Raji (cell line): ENCODE data around the gene PIP4K2B.

Experiments
- POLR2A ChIP-seq: IDR thresholded peaks from 2 replicates; pipeline ENCODE4 v1.6.1; 2011; ENCODE audit warnings: low read depth, low read length, control low read depth; ENCODE audit not compliant: insufficient read depth

The PIP4K2B gene

DNA sequence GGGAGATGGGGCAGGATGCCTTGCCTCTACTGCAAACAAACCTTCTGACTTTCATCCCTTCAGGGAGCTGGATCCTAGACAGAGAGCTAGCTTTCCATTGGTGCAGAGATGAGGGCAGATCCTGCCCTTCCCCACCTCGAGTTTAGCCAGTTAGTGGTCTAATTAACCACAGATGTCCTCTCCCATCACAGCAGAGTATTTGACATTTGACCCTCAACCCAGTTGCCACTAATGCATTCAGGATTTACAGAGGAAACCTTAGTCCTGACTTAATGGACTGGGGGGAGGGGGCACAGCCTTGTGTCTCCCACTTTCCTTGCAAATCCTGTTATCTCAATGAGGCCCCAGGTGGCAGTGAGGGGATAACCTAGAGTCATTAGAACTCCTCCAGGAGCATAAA, 10.2 kb downstream of the PIP4K2B start:
- TF ChIP-seq POLR2A, result no peak

DNA sequence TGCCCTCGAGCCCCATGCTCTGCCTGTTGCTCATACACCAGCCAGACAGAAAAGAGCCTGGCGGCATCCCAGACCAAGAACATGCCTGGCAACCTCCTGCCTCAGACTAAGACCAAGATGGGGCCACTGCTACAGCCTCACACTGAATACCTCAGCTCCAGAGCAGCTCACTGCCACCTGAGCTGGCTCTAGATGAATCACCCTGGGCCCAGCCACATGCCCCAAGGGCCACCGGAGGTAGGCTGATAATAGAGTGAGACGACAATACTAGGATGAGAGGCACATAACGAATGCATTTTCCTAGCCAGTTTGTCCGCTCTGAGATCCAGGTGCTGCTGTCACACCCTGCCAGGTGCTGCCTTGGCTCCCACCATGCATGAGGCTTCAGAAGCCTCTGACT, 13.0 kb downstream of the PIP4K2B start:
- TF ChIP-seq POLR2A, result no peak

DNA sequence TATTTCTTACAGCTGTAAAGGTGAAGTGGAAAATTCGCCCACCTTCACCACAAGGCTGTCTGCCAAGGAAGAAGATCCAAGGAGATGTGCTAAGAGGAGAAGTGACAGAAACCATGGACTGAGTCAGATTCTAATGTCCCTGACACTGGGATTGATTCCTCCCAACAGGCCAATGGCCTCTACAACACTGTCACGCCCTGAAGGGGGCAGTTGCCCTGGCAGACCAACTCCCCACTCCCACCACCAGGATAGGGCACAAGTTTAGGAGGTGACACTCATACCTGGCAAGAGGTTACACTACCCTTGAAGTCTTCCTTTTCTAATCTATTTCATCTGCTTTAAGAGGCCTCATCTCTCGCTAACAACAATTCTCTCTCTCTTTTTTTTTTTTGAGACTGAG, 16.1 kb downstream of the PIP4K2B start:
- no peak for TF ChIP-seq POLR2A

DNA sequence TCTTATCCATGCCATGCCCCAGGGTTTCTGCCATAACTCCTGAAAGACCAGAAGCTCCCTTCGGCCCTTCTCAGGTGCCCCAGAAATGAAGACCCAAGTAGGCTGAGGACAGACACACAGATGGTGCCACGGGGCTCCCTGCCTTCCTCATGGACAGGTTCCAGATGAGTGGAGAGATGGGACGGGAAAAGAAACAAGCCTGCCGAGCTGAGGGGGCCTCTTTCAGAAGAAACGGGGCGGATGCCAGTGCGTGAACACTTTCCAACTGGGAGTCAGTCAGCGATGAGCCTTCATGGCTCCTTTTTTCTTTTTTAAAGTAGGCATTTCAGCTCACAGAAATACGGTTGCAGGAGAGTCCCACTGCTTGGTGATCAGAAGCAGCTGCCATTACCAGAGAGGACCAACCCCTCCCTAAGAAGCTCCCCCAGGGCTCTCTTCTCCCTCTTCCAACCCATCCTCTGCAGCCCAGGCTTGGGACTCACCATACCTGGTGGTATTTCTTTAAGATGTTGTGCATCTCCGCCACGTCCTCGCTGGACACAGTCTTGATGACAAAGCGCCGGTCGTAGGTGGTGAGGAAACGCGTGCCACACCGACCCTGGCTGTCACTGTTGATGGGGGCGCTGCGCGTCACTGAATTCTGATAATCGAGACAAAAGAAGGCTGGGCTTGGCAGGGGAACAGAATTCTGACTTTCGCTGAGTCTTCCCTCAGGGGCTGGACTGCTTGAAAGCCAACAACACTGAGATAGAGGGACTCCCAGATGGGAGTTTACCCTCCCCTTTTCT, 19.2 kb downstream of the PIP4K2B start:
- no peak for TF ChIP-seq POLR2A

DNA sequence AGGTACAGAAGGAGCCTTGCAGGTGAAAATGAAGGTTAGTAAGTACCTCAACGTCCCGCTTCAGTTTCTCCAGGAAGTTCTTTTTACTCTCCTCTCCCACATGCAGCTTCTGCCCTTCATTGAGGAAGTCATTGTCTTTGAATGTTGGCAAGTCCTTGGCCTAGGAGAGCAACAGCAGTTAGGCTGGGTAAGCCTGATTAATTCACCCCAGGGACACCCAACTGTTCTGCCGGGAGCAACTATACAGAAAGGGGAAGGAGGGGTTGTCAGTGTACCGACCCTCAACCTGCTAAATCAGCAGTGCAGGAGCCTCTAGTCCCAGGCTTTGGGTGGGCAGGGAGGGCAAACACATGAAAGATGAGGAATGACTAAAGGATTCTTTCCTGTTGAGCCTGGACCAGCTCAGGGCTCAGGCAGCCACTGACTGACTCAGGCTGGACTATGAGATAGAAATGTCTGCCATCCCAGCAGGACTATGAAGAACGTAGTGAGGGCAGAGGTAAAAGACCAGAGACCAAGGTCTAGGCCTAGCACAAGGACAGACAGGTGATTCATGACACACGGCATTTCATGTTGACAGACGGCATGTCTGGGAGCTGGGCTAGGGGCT, 21.6 kb downstream of the PIP4K2B start:
- no peak for TF ChIP-seq POLR2A

DNA sequence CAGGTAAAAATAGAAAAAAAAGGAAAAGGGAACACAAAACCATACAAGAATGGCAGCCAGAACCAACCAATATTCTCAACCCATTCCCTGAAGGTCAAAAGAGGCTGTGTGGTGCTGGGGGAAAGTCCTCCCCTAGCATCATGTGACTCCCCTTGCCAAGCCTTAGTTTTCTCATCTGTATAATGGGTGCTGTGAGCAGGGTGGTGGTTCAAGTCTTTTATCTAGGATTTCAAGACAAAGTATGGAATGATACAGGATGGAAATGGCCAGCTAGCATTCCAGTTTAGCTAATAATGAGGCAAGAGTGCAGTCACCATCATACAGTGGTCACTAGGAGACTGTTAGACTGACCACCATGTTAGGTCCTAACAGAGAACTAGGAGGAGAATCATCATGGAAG, 26.1 kb downstream of the PIP4K2B start:
- no peak for TF ChIP-seq POLR2A

DNA sequence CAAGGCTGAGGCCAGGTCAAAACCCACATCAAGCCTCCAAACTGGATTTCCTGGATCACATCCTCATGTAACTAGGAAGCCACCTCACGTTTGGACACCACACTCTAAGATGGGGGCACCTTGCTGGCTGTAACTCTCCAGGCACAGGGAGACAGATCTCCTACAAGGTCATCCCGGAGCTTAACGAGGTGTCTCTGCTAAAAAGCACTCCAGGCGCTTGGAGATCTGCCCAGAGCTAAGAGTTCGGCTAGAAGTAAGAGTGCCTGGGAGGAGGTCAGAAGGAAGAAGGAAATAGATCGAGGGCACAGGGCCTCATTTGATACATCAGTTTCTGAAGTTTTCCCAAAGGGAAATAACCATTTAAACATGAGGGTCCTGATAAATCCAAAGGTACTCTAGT, 30.9 kb downstream of the PIP4K2B start:
- no peak for TF ChIP-seq POLR2A

DNA sequence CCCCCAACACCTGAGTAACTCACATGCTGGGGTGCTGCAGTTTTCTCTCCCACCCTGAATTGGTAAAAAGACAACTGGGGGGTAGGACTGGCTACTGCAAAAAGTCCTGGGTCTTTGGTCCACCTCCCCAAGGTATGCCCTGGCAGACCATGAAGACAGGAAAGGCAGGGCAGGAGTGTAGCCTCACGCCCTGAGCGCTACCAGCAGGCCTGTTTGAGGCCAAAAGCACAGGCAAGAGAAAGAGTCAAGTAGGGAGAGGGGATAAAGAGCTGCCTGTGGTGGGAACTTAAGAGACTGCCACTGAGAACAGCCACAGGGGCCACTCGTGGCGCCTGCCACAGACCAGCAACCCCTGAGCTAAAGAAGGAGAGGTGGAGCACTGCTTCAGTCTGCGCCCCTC, 33.0 kb downstream of the PIP4K2B start:
- TF ChIP-seq POLR2A, result no peak

DNA sequence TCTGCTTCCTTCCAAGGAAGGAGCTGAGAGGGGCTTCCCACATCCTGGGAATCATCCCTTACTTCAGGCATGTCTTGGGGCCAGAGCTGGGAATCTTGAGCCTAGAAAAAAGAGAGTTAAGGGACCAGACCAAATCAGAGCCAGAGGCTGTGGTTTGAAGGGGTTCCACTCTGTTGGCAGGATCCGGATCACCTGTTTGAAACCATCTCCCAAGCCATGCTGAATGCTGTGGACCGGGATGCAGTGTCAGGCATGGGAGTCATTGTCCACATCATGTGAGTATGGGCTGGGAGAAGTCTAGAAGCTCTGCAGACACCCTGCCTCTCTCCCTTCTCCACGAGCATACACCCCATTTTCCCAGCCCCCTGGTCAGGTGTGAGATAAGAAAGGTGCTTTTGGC, 37.1 kb downstream of the PIP4K2B start:
- no peak for TF ChIP-seq POLR2A

DNA sequence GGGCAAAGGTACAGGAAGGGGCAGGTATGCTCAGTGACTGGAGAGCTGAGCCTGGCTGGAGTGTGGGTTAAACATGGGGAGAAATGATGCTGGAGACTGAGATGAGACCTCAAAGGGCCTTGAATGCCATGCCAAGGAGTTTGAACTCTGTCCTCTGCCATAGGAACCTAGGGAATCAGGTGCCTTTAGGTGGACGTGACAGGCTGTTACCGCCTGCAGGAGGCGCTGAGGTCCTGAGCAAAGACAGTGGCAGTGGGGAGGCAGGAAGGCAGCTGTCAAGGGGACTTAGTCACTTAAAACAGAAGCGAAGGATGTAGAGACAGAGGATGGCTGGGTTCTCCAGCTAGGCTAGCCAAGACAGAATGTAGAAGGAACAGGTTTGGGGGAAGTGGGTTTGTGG, 37.7 kb downstream of the PIP4K2B start:
- no peak for TF ChIP-seq POLR2A

DNA sequence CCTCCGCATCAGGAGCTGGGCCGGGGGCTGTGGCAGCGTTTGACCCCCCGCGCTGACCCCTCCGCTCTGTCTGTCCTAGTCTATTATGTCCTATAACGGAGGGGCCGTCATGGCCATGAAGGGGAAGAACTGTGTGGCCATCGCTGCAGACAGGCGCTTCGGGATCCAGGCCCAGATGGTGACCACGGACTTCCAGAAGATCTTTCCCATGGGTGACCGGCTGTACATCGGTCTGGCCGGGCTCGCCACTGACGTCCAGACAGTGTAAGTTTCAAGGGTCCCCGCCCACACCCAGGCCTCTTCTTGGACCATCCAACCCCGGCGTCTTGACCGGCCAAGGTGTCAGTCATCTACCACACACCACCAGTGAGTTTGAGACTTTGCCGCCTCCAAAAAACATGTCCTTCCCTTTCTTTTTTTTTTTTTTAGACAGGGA, 46.3 kb downstream of the PIP4K2B start:
- no peak for TF ChIP-seq POLR2A

DNA sequence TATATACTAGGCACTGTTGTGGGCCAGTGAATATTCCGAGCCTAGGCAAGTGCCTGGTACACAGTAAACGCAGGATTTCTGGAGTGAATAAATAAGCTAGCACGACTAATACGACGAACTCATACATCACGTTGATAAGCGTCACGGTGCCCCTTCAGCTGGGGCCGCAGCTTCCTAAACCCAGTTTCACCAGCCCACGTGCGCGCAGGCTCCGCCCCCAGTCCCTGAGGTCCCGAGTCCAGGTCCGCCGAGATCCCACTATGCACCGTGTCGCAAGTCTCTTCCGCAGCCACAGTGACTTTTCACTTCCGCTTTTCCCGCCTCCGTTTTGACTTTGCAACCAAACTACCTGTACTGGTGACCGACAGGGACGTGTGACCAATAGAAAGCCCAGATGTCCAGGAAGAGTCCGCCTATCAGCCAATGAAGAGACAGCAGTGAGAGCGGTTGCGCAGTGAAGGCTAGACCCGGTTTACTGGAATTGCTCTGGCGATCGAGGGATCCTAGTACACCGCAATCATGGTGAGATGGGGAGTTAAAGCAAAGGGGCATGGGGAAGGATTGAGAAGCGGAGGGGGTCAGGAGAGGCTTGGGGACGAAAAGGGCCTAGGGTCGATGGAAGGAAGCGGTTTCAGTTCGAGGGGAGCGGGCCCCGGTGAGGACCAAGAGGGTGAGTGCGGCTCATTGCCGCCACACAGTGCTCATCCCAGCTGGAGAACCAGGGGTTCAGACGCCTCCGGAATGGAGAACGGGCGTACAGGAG, 46.9 kb downstream of the PIP4K2B start, which contains the start of gene PSMB3:
TSS of gene PSMB3 (plus strand) at position 434 of the 763 bp plus-strand sequence. CDS start at position 520, 86 bp downstream.
- peak; percentile 95 for TF ChIP-seq POLR2A

DNA sequence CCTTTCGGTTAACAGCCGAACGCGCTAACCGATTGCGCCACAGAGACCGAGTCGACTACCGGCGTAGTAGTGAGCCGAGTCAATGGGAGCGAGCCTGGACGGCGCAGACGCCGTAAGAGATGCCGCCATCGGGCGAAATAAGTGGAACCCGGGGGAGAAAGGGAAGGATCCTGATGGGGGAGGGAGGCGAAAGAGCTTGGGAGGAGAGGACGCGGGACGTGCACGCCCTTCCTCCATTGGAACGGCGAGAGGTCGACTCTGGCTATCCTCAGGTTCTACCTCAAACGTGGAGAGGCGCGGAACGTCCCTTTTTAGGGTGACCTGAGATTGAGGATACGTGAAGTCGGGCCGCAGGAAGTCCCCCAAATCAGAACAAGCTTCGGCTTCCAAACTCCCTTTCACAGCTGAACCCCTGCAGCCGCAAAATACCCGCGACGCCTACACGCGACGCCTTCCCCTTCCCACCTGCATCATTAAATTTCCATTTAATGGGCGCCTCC, 47.5 kb downstream of the PIP4K2B start:
- no peak for TF ChIP-seq POLR2A

DNA sequence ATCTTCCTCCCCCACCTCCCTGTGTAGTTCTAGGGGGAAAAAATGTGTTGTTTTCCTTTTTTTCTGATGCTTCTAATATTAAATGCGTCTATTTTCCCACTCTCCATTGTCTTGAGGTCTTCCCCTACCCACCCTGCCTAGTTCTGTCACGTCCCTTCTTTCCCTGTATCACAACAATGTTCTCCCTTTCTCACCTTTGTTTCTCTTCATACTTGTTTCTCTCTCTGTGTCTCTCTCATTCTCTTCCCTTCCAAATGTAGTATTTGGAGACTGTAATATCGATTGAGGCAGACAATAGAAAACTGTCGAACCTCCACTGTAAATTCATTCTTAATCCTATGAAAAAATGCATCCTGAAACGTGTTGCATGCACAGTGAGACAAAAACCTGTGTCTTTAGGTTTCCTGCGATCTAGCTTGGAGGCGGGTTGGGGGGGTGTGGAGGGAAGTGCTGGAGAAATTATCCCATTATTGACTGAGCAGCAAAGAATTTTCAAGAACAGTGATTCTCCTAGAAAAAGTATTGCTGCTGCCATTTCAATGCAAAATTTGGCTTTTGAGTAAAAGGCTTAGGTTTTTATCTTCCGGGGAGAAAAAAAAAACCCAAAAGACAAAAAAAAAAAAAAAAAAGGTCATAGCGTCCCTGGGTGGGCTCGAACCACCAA, 48.1 kb downstream of the PIP4K2B start:
- TF ChIP-seq POLR2A, result no peak

DNA sequence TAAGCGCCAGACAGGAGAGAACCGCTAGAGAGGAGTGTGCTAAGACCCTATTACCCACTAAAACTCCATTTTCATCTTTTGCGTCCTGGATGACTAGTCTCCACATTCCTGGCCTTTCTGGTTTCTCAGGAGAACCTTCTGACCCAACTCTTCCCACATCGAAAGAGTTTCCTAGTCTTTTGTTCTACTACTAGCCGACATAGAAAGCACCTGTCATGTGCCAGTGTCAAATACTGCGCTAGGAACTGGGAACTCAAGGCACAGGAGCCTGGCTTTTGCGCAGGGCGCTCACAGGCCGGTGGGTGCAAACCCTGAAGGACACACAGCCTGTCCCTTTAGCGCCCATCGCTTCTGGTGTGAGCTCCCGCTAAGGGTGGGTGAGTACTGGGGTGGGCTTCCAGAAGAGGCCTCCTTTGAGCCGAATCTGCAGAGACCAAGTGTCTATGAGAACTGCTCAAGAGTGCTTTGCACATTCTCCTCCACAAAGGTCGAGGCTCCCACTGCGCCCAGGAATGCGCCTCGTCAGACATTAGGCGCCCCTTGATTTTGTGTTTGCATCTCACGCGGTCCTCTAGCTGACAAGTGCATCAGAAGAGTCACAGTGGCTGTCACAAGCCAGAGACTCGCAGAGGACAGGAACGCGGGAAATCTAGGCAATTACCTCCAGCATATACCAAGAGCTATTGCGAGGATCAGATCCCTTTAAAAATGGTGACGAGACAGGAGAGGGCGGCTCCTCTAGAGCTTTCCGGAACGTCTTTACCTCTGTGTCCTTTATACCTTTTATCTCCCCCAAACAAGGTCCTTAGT, 48.8 kb downstream of the PIP4K2B start:
- TF ChIP-seq POLR2A, result no peak

DNA sequence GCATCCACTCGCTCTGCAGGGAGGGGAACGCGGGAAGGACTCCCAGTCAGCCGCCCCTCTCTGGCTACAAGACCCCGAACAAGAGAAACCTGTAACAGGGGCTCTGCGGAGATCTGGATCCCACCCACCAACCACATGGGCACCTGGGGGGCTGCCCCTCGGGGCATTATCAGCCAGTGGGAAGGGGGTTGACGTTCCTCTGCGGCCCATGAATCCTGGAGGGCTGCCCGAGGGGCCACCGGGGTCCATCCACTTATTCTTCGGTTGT, 49.4 kb downstream of the PIP4K2B start:
- no peak for TF ChIP-seq POLR2A
